GM12878 (cell line): ENCODE results near the gene RARB. TPM values are rescaled to one million over a fixed set of nuclear protein-coding genes. Genes with fewer than 3 reads are reported as not detected.

Experiments used
- MYB ChIP-seq: fragments of 150-350 bp; IDR thresholded peaks from 2 replicates; pipeline ENCODE4 v1.6.1; 2014; ENCODE audit warnings: mild to moderate bottlenecking, low read depth, low read length, borderline replicate concordance
- SKIL ChIP-seq: fragments of 450-650 bp; IDR thresholded peaks from 2 replicates; pipeline ENCODE4 v1.6.1; 2017; ENCODE audit warnings: mild to moderate bottlenecking, low read depth, inconsistent platforms; ENCODE audit not compliant: poor library complexity, severe bottlenecking
- SMAD1 ChIP-seq: fragments of 450-650 bp; IDR thresholded peaks from 2 replicates; pipeline ENCODE4 v1.6.1; 2018; ENCODE audit warnings: mild to moderate bottlenecking, low read depth; ENCODE audit not compliant: partially characterized antibody
- TAF1 ChIP-seq: IDR thresholded peaks from 2 replicates; pipeline ENCODE4 v1.6.1; 2011; ENCODE audit warnings: mild to moderate bottlenecking, low read depth, low read length, borderline replicate concordance
- YBX1 ChIP-seq: fragments of 450-650 bp; IDR thresholded peaks from 2 replicates; pipeline ENCODE4 v1.6.1; 2016; ENCODE audit warnings: antibody characterized with exemption
- ZBTB4 ChIP-seq: fragments of 450-650 bp; formaldehyde crosslinking; IDR thresholded peaks from 2 replicates; pipeline ENCODE4 v1.4.0; 2022; ENCODE audit warnings: mild to moderate bottlenecking, moderate library complexity
- ZNF274 ChIP-seq: IDR thresholded peaks from one replicate; pipeline ENCODE4 v1.8.0; 2011; ENCODE audit not compliant: insufficient read length, insufficient read depth
- ZNF622 ChIP-seq: fragments of 450-650 bp; IDR thresholded peaks from 2 replicates; pipeline ENCODE4 v1.6.1; 2017; ENCODE audit warnings: mild to moderate bottlenecking, inconsistent platforms
- polyA plus RNA-seq, 11 experiments: library from polyadenylated mRNA; depleted of rRNA in 4 of 11; unstranded in 6 of 11; stranded (reverse) in 5 of 11; fragments of >200 nt; fragmentation: Nextera tagmentation in 4 of 11; fragmentation: Illumina TruSeq in 1 of 11; extraction: Ambion mirVana in 4 of 11; extraction: Trizol in 1 of 11; gene quantifications; 1 replicate in 1 of 11; 2 replicates in 10 of 11; pipeline versions ENCODE4 v1.2.1 to v1.2.3, GENCODE V29; 2011 to 2016; ENCODE audit warnings: inconsistent platforms in 2 of 11, missing spikeins in 2 of 11, low read depth in 1 of 11
- total RNA-seq, 4 experiments: library from RNA; depleted of rRNA in 3 of 4; stranded (reverse); fragments of >200 nt in 3 of 4; fragmentation: Illumina TruSeq in 1 of 4; extraction: Trizol in 1 of 4; gene quantifications; 2 replicates each; pipeline versions ENCODE4 v1.2.1 to v1.2.3, GENCODE V29; 2013 to 2021

RARB gene
- total and polyA plus RNA-seq, 10 of the 15 experiments (the other 5 are each of a cell fraction or from before 2014, with no cell fraction given) = 0.05 to 0.06 TPM; not detected in 8

- TF ChIP-seq ZBTB4 (CRISPR knock-in tag) (no peak), SMAD1 (no peak), MYB (no peak), SKIL (no peak), ZNF274 (no peak), ZNF622 (no peak), YBX1 (no peak), TAF1 (no peak)
- TF ChIP-seq, all 136 proteins: peak for 0
Observed at GRCh38 chr3:25462495-25462894, 34.4 kb downstream of the RARB start (continued).
